ENCODE results near the gene C3orf52.
"Not testable (repeated sequence)": the region's sequence is repeated elsewhere in the genome, so short reads cannot be mapped to it uniquely, and the experiment has no call there.

C3orf52 gene, protein sequence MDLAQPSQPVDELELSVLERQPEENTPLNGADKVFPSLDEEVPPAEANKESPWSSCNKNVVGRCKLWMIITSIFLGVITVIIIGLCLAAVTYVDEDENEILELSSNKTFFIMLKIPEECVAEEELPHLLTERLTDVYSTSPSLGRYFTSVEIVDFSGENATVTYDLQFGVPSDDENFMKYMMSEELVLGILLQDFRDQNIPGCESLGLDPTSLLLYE

DNA sequence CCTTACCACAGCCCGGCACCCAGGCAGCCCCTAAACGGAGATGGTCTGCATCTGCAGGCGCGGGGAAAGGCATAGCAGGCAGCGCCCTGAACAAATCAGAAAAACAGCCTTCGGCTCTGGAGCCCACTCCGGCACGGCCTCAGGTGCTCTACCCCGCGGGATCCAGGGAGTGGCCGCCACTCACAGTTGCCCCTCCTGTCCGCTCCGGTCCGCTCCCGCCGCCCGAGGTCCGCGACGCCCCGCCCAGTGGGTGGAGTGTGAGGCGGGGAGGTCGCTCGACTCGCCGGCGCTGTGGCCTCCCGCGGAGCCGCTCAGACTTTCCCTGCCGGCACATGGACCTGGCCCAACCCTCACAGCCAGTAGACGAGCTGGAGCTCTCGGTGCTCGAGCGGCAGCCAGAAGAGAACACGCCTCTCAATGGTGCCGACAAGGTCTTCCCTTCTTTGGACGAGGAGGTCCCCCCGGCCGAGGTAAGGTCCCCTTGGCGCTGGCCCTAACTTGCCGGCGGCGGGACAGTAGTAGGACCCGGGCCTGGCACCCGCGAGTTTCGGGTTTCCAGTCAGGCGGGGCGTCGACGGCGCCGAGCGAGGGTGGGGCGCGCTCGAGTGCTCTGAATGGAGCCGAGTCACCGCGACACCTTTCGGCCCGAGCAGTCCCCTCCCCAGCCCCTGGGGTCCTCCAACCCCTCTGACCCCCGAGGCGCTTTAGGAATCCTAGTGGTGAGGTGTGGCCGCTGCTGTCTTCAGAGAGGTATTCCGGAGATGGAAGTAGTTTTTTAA, at the start of gene C3orf52:
Gene C3orf52, plus strand, starts transcription at position 314 of the 779 bp plus-strand sequence. Its CDS starts 19 bp downstream, at position 333.
- peak; percentile 40 to 54 for DNase-seq

GRCh38 chr3:112037194-112037593, 49.0 kb upstream of the C3orf52 start:
- DNase-seq = not testable (repeated sequence)

- no peak for DNase-seq
Measured at GRCh38 chr3:112038863-112039262, 47.3 kb upstream of the C3orf52 start.

- DNase-seq = no peak
Measured at GRCh38 chr3:112041321-112041720, 44.9 kb upstream of the C3orf52 start.

DNA sequence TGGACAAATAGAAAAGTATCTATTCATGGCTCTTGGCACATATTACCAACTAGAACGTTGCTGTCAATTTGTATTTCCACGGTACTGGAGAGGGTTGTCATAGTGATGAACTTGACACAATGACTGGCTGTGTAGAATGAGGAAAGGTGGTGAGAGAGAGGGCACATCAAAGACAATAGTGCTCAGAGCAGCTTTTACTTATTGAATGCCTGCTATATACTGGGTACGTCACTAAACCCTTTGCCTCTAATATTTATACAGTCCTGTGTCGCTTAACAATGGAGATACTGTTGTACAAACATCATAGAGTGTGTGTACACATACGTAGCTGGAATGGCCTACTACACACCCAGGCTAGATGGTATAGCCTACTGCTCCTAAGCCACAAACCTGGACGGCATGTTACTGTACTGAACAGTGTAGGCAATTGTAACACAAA, 43.3 kb upstream of the C3orf52 start:
- DNase-seq = no peak

GRCh38 chr3:112043621-112044201, 42.5 kb upstream of the C3orf52 start:
- DNase-seq = peak; percentile 13 to 36

GRCh38 chr3:112046599-112046998, 39.6 kb upstream of the C3orf52 start:
- DNase-seq = no peak

DNA sequence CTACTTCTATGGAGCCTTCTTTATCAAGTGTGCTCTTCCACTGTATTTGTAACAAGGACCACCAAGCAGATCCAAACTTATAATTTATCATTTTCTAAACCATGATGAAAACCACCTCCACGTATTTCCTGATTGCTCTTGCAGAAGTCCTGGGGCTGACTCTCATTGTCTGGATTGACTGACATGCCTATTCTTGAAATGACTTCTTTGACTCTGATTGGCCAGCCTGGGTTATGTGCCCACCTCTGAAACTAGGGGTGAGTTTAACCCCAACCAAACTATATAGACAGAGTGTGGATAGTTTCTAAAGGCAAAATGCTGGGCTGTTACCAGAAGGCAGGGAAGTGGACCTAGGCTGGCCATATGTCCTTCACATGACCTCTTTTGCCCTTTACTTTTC, 38.9 kb upstream of the C3orf52 start:
- no peak for DNase-seq

- no peak for DNase-seq
Measured at GRCh38 chr3:112048911-112049310, 37.3 kb upstream of the C3orf52 start.

GRCh38 chr3:112053229-112053628, 33.0 kb upstream of the C3orf52 start:
- no peak for DNase-seq

- peak in 1 of 2 donors; percentile 8 for DNase-seq
Measured at GRCh38 chr3:112056451-112056929, 29.7 kb upstream of the C3orf52 start.

DNA sequence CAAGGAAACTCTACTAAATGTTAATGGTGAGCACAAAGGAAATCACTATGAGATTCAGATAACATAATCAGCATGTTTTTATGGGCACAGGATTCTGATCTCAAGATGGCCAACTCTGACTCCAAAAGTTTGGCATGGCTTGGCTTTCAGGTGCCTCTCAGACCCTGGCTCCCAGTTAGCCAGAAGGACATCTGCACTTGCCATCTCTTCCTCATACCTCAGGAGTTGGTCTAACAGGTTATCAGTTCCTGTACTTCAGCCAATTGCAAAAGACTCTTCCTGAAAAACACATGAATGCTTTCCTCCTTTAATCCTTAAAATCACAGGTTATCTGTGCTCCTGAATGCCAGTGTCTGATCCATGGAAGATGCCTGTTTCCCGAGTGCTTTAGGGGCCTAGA, 26.7 kb upstream of the C3orf52 start:
- no peak for DNase-seq

- no peak for DNase-seq
Measured at GRCh38 chr3:112061152-112061551, 25.0 kb upstream of the C3orf52 start.

GRCh38 chr3:112072387-112073060, 13.7 kb upstream of the C3orf52 start:
- peak in 1 of 2 donors; percentile 46 for DNase-seq

DNA sequence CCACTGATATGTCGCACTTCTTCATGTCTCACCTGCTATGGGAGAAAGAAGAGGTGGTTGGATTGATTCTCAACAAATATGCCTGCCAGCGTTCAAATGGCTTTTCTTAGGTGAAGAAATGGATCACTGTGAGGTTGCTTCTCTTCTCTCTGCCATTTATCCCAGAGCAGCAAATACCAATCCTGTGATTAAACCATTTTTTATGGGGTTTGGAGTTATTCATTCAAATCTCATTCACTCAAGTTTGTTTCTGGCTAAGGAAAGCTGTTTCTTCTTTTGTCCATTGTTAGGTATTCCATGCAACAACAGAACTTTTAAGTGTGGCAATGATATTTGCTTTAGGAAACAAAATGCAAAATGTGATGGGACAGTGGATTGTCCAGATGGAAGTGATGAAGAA, 12.2 kb upstream of the C3orf52 start:
- DNase-seq = no peak

DNA sequence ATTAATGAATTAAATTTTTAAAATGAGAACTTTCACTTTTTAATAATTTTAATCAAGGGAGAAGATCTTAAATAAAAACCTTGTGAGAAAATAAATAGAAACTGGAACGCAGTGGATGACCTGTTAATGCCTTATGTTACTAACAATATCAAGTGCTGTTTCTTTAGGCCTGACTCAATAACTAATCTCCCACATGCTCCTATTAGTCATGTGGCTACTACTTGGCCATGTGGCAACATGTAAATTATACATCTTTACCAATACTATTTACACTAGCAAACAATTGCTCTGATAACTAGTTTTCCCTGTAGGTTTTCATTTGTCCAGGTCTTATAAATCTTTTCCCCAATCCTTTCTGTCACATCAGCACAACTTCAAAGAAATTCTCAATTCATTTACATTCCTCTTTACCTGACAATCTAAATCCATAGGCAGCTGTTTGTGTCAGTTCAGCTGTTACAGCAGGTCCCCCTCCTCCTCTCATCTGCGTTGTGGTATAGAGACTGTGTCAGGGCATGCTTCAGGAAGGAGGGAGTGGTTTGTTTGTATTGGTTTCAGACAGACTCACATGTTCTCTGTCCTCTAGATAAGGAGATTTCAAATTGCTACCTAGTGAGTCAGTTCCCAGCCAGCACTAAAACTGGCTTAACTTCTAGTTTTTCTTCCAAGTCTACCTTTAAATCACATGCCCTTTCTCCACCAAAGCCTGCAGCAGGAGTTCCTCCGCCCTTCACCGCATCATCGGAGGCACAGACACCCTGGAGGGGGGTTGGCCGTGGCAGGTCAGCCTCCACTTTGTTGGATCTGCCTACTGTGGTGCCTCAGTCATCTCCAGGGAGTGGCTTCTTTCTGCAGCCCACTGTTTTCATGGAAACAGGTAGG, 11.3 kb upstream of the C3orf52 start:
- peak in 1 of 2 donors; percentile 14 for DNase-seq

DNA sequence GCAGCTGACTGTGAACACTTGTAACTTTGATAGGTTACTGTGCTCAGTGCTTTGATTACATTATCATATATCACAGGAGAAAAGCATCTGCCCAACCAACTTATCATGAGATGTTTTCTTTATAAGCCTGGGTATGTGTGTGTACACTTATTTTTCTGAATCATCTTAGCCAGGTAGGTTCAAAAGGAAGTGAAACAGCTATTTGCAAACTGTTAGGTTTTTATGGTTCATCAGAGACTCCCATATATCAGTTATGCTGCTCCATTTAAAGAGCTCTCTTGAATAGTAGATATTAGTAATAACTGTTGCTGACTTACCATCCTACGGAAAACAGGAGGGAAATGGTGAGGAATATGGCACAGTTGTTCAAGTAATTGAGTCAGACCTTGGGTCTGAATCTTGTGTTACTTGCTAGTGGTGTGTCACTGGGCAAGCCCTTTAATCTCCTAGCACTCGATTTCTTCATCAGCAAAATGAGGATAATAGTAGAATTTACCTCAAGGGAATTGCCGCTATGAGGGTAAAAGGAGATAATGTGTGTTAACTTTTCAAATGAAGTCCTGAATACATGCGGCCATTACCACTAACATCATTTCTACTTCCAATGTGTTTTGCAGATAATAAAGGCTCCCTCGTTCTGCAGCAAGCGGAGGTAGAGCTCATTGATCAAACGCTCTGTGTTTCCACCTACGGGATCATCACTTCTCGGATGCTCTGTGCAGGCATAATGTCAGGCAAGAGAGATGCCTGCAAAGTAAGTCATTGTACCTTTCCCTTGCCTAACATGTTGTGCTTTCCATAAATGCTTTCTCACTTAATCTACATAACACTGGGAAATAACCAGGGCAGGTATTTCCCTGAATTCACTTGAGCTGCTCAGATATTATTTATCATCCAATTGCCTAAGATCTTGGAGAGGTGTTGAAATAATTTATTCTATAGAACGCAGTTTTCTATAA, 7.8 kb upstream of the C3orf52 start:
- no peak for DNase-seq

GRCh38 chr3:112083239-112083638, 3.0 kb upstream of the C3orf52 start:
- DNase-seq = no peak

- no peak for DNase-seq
Measured at GRCh38 chr3:112084980-112085705, 1.0 kb upstream of the C3orf52 start.

DNA sequence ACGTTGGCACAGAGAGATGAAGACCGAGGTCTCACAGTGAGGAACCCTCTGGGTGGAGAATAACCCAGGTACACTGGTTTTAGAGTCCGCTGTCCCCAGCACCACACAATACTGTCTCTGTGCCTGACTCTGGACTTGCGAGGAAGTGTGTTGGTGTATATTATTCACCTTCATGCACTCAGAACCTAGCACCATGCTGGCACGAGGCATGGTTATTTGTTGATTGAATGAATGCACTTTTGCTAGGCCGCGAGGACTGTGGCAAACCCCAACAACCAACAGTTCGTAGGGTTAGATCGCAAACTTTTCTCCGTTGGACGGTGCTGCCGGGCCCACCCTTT, 484 bp upstream of the C3orf52 start:
- no peak for DNase-seq

Data from stimulated activated CD4-positive, alpha-beta T cell treated with anti-CD3 and anti-CD28 coated beads, Interleukin-2, amount 100 ng/mL, for 48 hours (primary cell).